ENCODE data around the gene DHDDS.

The DHDDS gene

GRCh38 chr1:26478988-26479387 lies 46.9 kb downstream of the DHDDS start:
- TF ChIP-seq CTCF (IDR thresholded peaks at IDR 0.05; ENCODE audit: low read depth, low read length, missing control alignments) = no peak
- in situ Hi-C loops (cut with HindIII; ENCODE audit: low sequenced_read_pairs) = no loop called here
- no peak for DNase-seq (ENCODE audit: low read depth)
- H3K4me3 ChIP-seq (ENCODE audit: low read depth, low read length) = no peak overlapping the region

- H3K4me3 ChIP-seq (ENCODE audit: low read depth, low read length) = no peak overlapping the region
- in situ Hi-C loops (cut with HindIII; ENCODE audit: low sequenced_read_pairs) = no loop called here
- DNase-seq (ENCODE audit: low read depth) = no peak
- no peak for TF ChIP-seq CTCF (IDR thresholded peaks at IDR 0.05; ENCODE audit: low read depth, low read length, missing control alignments)
Measured at GRCh38 chr1:26482921-26483320, 50.8 kb downstream of the DHDDS start.

- no peak for DNase-seq (ENCODE audit: low read depth)
- no peak for TF ChIP-seq CTCF (IDR thresholded peaks at IDR 0.05; ENCODE audit: low read depth, low read length, missing control alignments)
- no peak overlapping the region for H3K4me3 ChIP-seq (ENCODE audit: low read depth, low read length)
- in situ Hi-C loops (cut with HindIII; ENCODE audit: low sequenced_read_pairs) = no loop called here
Measured at GRCh38 chr1:26483980-26484379, 51.9 kb downstream of the DHDDS start.

GRCh38 chr1:26490155-26490554 lies 58.0 kb downstream of the DHDDS start:
- no peak for TF ChIP-seq CTCF (IDR thresholded peaks at IDR 0.05; ENCODE audit: low read depth, low read length, missing control alignments)
- no peak for DNase-seq (ENCODE audit: low read depth)
- in situ Hi-C loops (cut with HindIII; ENCODE audit: low sequenced_read_pairs) = no loop called here
- no peak overlapping the region for H3K4me3 ChIP-seq (ENCODE audit: low read depth, low read length)

GRCh38 chr1:26493267-26493666 lies 61.1 kb downstream of the DHDDS start:
- in situ Hi-C loops (cut with HindIII; ENCODE audit: low sequenced_read_pairs) = no loop called here
- H3K4me3 ChIP-seq (ENCODE audit: low read depth, low read length) = no peak overlapping the region
- no peak for DNase-seq (ENCODE audit: low read depth)
- TF ChIP-seq CTCF (IDR thresholded peaks at IDR 0.05; ENCODE audit: low read depth, low read length, missing control alignments) = no peak

- TF ChIP-seq CTCF (IDR thresholded peaks at IDR 0.05; ENCODE audit: low read depth, low read length, missing control alignments) = no peak
- H3K4me3 ChIP-seq (ENCODE audit: low read depth, low read length) = no peak overlapping the region
- in situ Hi-C loops (cut with HindIII; ENCODE audit: low sequenced_read_pairs) = no loop called here
Measured at GRCh38 chr1:26493938-26494337, 61.8 kb downstream of the DHDDS start.

GRCh38 chr1:26496861-26497260 lies 64.7 kb downstream of the DHDDS start:
- no peak for TF ChIP-seq CTCF (IDR thresholded peaks at IDR 0.05; ENCODE audit: low read depth, low read length, missing control alignments)
- no peak for DNase-seq (ENCODE audit: low read depth)
- H3K4me3 ChIP-seq (ENCODE audit: low read depth, low read length) = no peak overlapping the region
- in situ Hi-C loops (cut with HindIII; ENCODE audit: low sequenced_read_pairs) = no loop called here

More at GRCh38 chr1:26493938-26494337, 61.8 kb downstream of the DHDDS start:
- no peak for DNase-seq (ENCODE audit: low read depth)

Data from astrocyte of the cerebellum (primary cell).